ENCODE data around the gene ZNF593OS. TPM values are rescaled to one million over a fixed set of nuclear protein-coding genes. Genes with fewer than 3 reads are reported as not detected.

ZNF593OS gene
- total RNA-seq, result not detected

DNA sequence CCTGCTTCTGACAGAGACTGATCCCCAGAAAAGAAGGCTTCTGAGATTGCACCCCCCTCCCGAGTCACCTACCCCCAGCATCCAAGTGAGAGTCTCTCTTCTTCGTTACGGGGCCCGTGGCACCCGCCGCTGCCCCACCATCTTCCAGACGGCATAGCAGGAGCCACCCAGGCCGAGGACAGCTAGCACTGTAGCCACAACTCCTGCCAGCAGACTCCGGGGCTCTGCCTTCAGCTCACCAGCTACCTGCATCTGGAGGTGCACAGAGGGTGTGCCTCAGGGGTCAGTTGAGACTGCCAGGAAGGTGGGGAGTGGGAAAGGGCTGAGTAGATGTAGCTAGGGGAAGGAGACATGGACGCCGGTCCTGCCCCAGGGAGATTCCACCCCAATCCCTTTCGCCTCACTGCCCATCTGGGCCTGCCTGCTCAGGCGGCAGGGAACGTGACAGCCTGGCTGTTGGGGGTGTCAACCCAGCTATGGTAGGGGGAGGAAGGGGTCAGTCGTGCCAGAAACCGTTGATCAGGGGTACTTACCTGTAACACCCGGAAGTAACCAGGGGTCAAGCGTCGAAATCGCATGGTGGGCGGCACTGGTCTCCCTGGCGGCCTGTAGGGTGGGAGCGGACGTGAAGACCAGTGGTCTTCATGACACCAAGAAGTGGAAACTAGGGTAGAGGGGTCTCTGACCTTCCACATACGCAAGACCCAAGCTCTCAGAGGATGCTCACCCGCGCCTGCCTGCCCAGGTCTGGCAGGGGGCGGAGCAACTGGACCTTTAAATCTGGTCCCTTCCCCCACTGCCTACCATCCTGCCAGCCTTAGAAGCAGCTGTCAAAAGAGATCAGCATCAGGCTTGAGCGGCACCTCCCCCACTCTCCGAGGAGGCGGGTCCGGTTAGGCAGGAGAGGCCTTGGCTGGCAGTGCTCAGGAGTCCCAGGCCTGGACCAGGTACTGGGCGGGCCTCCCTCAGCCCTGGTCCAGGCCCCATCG is at the start of gene ZNF593OS:
Gene ZNF593OS, minus strand, starts transcription at position 749 of the 989 bp plus-strand sequence. Its CDS starts 171 bp downstream, at position 578.
- peak within 1 kb of the TSS; percentile 14 to 91 for H3K27ac Mint-ChIP-seq
- no peak for DNase-seq (ENCODE audit: low spot score in 2 of 2)
- H3K36me3 Mint-ChIP-seq, result peaks cover 0 to 6% of the 10 kb centered on the region in 2 donors
- H3K9me3 Mint-ChIP-seq, result no peaks in the 10 kb centered on the region
- ATAC-seq, result no peak

DNA sequence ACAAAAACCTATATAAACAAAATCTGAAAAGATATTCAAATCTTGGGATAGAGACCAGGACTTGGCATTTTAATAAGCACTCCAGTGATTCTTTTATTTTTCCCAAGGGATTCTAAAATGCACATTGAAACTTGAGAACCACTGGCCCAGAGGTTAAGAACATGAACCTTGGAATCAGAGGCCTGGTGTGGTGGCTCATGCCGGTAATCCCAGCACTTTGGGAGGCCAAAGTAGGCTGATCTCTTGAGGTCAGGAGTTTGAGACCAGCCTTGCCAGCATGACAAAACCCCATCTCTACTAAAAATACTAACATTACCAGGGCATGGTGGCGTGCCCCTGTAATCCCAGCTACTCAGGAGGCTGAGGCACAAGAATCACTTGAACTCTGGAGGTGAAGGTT is 49.5 kb upstream of the ZNF593OS start:
- no peak for DNase-seq (ENCODE audit: low spot score in 2 of 2)
- no peak overlapping the region for H3K27ac Mint-ChIP-seq
- ATAC-seq, result no peak
- peaks cover 0 to 6% of the 10 kb centered on the region in 2 donors for H3K36me3 Mint-ChIP-seq
- H3K9me3 Mint-ChIP-seq, result no peaks in the 10 kb centered on the region

DNA sequence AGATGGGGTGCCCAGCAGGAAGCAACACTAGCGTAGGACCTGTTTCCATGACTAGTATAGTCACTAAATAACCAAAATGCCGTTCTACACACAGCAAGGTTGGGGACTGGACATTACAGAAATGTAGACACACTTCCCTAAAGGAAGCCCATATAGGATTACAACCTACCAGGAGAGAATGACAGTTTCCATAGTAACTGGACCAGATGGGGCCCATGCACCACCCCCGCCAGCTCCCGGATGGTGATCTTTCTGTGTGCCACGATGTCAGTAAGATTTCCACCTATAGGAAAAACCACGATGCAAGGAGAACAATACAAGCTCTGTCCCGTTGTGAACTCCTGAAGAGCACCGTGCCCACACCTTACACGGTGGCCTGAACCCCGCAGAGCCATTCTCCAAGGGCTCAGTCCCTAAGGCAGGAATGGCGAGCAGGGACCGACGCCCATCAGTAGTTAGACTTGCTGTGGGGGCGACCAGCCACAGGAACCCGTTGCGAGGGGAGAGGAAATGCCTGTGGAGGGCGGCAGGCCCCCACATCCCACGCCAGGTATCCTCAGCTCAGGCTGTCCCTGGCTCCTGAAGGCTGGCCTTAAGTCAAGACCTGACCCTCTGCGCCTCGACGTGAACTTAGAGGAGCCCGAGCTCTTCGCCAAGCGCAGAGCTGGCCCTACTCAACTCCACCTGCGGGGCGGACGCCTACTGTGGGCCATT is 48.7 kb upstream of the ZNF593OS start:
- DNase-seq (ENCODE audit: low spot score in 2 of 2), result no peak
- H3K36me3 Mint-ChIP-seq, result no peaks in the 10 kb centered on the region
- no peak for ATAC-seq
- H3K27ac Mint-ChIP-seq, result no peak overlapping the region
- no peaks in the 10 kb centered on the region for H3K9me3 Mint-ChIP-seq

DNA sequence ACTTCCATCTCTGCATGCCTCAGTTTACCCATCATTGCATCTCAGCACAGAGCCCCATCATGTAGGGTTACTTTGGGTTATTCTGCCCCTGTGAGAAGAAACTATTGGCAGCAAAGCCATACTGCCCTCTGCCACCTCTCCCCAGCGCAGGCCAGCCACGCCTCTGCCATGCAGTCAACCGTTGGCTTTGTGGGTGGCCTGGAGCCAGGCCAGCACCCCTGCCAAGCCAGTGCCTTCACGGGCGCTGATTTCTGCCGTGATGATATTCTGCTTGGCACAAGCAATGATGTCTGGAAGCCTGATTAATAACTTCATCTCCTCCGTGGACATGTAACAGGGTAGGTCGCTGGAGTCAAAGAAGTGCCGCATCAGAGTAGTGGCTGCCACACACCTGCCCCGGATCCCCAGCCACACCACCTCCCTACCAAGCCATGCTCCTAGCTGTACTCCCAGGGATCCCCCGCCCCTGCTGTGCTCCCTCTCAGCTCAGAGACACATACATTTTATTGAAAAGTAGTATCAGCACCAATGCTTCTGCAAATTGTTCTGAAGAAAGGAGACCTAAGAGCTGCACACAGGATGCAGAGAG is 47.4 kb upstream of the ZNF593OS start:
- DNase-seq (ENCODE audit: low spot score in 2 of 2), result no peak
- Mint-ChIP-seq H3K36me3 (no peaks in the 10 kb centered on the region), H3K27ac (no peak overlapping the region), H3K9me3 (no peaks in the 10 kb centered on the region)
- ATAC-seq, result no peak

DNA sequence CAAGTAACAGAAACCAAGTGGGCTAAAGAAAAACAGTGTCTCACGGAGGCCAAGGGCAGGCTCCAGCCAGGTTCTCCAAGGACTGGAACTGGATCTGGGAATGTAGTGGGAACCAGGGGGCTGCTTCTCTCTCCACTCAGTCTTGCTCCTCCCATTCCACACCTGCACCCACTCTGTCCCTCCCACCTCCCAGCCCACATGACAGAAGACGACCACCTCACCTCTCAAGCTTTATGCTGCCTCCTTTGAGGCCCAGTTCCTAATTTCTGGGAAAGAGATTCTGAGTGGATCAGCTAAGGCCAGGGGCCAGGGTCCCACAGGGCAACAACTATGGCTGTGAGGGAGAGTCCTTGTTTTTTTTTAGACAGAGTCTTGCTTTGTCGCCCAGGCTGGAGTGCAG is 43.6 kb upstream of the ZNF593OS start:
- Mint-ChIP-seq H3K36me3 (no peaks in the 10 kb centered on the region), H3K27ac (no peak overlapping the region), H3K9me3 (no peaks in the 10 kb centered on the region)
- ATAC-seq (no peak), DNase-seq (ENCODE audit: low spot score in 2 of 2) (no peak)

DNA sequence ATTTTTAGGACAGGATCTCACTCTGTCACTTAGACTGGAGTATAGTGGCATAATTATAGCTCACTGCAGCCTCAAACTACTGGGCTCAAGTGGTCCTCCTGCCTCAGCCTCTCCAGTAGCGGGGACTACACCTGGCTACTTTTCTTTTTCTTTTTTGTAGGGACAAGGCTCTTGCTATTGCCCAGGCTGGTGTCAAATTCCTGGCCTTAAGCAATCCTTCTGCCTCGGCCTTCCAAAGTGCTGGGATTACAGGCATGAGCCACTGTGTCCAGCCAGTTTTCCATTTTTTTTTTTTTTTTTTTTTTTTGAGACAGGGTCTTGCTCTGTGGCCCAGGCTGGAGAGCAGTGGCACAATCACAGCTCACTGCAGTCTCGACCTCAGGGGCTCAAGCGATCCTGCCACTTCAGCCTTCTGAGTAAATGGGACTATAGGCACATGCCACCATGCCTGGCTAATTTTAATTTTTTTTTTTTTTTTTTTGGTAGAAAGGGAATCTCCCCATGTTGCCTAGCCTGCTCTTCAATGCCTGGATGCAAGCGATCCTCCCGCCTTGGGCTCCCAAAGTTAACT is 41.8 kb upstream of the ZNF593OS start:
- no peaks in the 10 kb centered on the region for H3K36me3 Mint-ChIP-seq
- H3K27ac Mint-ChIP-seq, result no peak overlapping the region
- no peaks in the 10 kb centered on the region for H3K9me3 Mint-ChIP-seq
- DNase-seq (ENCODE audit: low spot score in 2 of 2), result no peak
- ATAC-seq, result no peak

DNA sequence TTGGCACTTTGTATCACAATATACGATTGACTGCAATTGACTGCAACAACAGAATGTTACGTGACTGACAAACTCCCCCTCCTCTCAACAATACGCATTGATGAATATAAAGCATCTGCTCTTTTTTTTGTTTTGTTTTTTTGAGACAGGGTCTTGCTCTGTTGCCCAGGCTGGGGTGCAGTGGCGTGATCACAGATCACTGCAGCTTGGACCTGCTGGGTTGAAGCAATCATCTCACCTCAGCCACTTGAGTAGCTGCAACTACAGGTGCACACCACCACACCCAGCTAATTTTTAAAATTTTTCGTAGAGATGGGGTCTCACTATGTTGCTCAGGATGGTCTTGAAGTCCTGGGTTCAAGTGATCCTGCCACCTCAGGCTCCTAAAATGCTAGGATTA is 41.1 kb upstream of the ZNF593OS start:
- DNase-seq (ENCODE audit: low spot score in 2 of 2) (no peak), ATAC-seq (no peak)
- no peaks in the 10 kb centered on the region for H3K9me3 Mint-ChIP-seq
- no peak overlapping the region for H3K27ac Mint-ChIP-seq
- no peaks in the 10 kb centered on the region for H3K36me3 Mint-ChIP-seq

DNA sequence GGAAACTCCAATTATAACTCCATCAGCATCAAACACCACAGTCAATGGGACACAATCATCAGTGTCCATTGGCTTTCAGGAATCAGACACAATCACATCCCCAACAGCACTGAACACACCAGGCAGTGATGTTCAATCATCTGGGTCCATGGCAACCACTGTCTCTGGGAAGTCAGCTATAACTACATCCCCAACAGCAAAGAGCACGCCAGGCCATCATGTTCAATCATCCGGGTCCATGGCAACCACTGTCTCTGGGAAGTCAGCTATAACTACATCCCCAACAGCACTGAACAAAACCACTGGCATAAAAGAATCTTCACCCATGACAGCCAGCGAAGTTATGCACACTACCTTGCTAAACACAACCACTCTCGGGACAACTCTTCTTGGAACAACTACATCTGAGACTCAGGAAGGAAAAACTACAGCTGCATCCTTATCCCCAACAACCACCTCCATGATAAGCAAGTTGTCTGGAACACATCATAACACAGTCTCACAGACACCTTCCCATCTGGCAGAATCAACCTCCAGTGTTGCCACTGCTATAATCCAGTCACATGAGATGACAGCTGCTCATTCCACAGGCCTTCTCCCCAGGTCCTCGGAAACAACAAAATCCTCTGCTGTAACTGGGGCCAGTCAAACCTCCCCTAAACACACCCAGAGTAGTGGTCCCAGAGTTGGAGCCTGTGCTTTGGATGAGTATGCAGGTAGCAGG is 38.7 kb upstream of the ZNF593OS start:
- Mint-ChIP-seq H3K36me3 (no peaks in the 10 kb centered on the region), H3K27ac (no peak overlapping the region), H3K9me3 (no peaks in the 10 kb centered on the region)
- DNase-seq (ENCODE audit: low spot score in 2 of 2), result no peak
- no peak for ATAC-seq

DNA sequence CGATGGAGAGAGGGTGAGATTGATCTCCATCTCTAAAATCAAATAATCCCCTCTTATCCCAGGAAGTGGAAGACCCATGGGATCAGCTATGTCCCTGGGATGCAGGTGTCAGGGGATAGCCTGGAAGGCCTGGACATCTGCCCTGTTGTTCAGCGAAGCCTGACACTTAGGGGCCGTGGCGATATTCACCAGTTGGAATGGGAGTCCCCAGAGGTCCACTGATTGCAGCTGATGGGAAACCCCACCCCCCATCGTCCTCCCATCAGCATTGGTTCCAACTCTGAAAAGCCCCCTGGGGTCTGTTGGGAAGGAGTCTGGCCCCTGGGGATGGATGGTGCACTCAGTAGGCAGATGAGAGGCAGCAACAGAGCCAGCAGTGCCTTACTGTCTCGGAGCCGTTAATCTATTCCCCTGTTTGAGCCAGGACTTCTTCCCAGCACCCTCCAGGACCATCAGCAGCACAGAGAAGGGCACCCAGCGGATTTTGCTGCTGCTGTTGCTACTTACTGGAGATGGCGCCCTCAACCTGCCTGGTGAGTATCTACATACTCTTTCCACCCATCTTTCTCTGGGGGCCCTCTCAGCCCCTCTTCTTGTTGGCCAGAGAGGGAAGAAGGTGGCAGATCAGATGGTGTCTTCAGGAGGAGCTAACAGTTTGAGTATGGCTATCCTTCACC is 32.1 kb upstream of the ZNF593OS start:
- ATAC-seq (no peak), DNase-seq (ENCODE audit: low spot score in 2 of 2) (no peak)
- H3K27ac Mint-ChIP-seq, result no peak overlapping the region
- H3K9me3 Mint-ChIP-seq, result no peaks in the 10 kb centered on the region
- H3K36me3 Mint-ChIP-seq, result no peaks in the 10 kb centered on the region

DNA sequence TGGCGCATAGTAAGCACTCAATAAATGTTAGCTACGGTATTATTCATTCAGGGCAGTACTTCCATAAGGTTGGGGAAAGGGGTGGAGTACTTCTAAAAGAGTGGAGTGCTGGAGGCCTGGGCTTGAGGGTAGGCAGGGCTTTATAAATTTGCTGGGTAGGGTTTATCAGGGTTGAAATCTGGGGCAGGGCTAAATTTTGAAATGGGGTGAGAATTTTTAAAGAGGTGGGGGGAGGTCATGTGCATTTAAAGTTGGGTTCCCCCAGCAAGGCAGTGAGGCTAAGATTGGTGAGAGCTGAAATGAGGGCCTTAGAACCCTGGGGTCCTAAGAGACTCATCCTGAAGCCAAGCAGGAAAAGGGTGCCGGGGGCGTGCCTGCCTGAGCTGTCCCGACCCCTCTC is 28.8 kb upstream of the ZNF593OS start:
- H3K36me3 Mint-ChIP-seq, result no peaks in the 10 kb centered on the region
- no peak for ATAC-seq
- no peak for DNase-seq (ENCODE audit: low spot score in 2 of 2)
- no peaks in the 10 kb centered on the region for H3K9me3 Mint-ChIP-seq
- peak overlapping the region in 1 of 2 donors; percentile 31 for H3K27ac Mint-ChIP-seq

DNA sequence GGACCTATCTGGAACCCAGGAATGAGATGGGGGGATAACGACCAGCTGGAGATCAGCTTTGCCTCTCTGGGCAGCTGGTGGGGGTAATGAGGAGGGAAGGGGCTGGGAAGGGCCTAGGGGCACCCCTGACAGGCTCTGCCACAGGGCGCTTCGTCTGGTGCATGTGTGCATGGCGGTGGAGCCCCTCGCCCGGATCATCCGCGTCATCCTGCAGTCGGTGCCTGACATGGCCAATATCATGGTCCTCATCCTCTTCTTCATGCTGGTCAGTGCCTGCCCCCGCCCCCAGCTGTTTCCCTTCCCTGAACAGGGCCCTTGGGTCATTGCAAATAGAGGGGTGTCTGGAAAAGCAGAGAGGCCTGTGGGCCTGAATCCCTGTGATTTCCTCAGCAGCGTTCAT is 26.2 kb upstream of the ZNF593OS start:
- no peak overlapping the region for H3K27ac Mint-ChIP-seq

DNA sequence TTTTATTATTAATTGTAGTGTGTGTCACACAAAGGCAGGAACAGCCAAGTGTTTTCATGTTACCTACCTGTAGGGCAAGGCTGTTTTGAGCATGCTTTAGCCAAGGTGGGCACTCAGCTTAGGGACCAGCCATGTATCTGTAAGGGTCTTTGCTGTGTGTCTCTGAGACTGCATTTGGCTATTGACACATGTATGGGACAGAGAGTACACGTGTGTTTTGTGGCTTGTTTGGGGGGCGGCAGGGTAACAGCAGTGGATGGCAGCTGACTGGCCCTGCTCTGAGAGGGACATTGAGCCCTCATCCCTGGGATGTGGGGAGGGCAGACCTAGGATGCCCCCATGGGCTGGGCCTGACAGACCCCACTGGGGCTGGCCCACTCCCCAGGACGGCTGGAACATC is 25.7 kb upstream of the ZNF593OS start:
- Mint-ChIP-seq H3K36me3 (no peaks in the 10 kb centered on the region), H3K27ac (no peak overlapping the region), H3K9me3 (no peaks in the 10 kb centered on the region)
- ATAC-seq, result no peak
- no peak for DNase-seq (ENCODE audit: low spot score in 2 of 2)

More for the DNA sequence above, 26.2 kb upstream of the ZNF593OS start:
- no peaks in the 10 kb centered on the region for H3K9me3 Mint-ChIP-seq
- no peaks in the 10 kb centered on the region for H3K36me3 Mint-ChIP-seq
- ATAC-seq (no peak), DNase-seq (ENCODE audit: low spot score in 2 of 2) (no peak)

DNA sequence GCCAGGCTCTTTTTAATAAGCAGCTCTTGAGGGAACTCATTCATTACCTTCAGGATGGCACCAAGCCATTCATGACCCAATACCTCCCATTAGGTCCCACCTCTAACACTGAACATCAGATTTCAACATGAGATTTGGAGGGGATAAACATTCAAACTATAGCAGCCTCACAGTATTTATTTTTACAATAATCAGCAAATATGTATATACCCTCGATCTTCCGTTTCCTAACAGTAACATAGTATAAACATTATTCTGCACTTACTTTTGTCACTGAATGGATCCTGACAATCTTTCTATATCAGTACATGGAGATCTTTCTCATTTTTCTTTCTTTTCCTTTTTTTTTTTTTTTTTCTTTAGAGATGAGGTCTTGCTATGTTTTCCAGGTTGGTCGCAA is 24.2 kb upstream of the ZNF593OS start:
- ATAC-seq (no peak), DNase-seq (ENCODE audit: low spot score in 2 of 2) (no peak)
- Mint-ChIP-seq H3K9me3 (no peaks in the 10 kb centered on the region), H3K36me3 (no peaks in the 10 kb centered on the region), H3K27ac (no peak overlapping the region)

DNA sequence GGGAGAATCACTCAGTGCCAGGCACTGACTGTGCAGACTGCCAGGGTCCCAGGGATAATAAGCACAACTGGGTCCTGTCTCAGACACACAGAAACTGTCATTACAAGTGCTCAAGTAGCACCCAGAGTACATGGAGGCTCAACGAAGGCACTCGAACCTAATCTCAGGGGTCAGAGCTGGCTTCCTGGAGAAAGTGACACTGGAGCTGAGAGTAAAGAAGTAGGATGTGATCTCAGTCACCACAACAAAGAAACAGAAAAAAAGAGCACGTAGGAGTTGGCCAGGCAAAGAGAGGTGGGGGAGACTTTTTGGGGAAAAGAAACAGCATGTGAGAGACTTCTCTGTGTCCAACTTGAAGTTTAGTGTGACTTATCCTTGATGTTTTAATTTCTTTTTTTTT is 20.1 kb upstream of the ZNF593OS start:
- DNase-seq (ENCODE audit: low spot score in 2 of 2) (no peak), ATAC-seq (peak; percentile 57 to 84)
- Mint-ChIP-seq H3K36me3 (no peaks in the 10 kb centered on the region), H3K9me3 (no peaks in the 10 kb centered on the region), H3K27ac (peak overlapping the region; percentile 22 to 28)

DNA sequence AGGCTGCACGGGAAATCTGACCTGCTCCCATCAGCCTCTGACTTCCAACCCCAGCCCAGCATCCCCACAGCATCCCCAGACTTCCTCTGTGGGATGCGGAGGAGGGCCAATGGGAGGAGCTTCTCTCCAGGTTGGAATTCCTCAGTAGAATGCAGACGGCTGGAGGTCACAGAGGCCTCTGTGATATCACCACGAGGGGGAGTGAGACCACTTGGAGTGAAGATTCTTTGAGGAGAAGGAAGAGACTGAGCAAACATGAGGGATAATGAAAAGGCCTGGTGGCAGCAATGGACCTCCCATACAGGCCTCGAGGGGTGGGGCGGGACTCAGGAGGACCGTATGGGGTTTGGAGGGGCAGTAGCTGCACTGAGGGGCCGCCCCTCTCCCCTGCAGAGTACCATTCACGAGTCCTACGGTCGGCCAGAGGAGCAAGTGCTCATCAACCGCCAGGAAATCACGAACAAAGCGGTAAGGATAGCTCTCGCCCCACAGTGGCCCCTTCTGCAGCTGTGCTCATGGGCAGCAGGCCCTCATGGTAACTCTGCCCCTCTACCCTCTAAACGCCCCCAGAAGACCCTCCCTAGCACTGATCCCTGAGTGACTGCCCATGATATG is 18.8 kb upstream of the ZNF593OS start, which contains the start of gene CATSPER4:
Gene CATSPER4, plus strand, starts transcription at position 230 of the 615 bp plus-strand sequence. Its CDS starts 26 bp downstream, at position 256.
- no peaks in the 10 kb centered on the region for H3K36me3 Mint-ChIP-seq
- H3K27ac Mint-ChIP-seq, result peak within 1 kb of the TSS; percentile 18 to 28
- no peak for ATAC-seq
- no peaks in the 10 kb centered on the region for H3K9me3 Mint-ChIP-seq
- DNase-seq (ENCODE audit: low spot score in 2 of 2), result no peak

All from activated naive CD4-positive, alpha-beta T cell treated with anti-CD3 and anti-CD28 coated beads, Interleukin-2, amount 50 U/mL, for 72 hours (primary cell).